ENCODE data around the gene SYT9. TPM values are rescaled to one million over a fixed set of nuclear protein-coding genes. Genes with fewer than 3 reads are reported as not detected.

Gene SYT9
- total RNA-seq, 2 donors from 2014 or later: 0.81 to 2.2 TPM

DNA sequence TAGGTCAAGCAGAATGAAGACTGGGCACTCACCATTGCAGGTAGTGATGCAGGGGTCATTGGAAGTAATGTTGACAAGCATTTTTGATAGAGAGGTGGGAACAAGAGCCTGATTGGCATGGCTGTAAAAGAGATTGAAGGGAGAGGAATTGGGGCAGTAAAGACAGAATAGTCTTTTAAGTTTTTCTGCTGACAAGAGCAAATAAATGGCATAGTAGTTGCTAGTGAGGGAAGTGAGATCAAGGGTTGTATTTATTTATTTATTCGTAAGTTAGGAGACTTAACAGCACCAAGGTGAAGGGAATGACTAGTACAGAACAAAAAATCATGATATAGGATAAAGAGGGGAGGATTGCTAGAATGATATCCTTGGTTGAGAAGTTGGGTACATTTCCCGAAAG is 11.0 kb downstream of the SYT9 start:
- DNase-seq: no peak
- TF ChIP-seq, protein P1, sequence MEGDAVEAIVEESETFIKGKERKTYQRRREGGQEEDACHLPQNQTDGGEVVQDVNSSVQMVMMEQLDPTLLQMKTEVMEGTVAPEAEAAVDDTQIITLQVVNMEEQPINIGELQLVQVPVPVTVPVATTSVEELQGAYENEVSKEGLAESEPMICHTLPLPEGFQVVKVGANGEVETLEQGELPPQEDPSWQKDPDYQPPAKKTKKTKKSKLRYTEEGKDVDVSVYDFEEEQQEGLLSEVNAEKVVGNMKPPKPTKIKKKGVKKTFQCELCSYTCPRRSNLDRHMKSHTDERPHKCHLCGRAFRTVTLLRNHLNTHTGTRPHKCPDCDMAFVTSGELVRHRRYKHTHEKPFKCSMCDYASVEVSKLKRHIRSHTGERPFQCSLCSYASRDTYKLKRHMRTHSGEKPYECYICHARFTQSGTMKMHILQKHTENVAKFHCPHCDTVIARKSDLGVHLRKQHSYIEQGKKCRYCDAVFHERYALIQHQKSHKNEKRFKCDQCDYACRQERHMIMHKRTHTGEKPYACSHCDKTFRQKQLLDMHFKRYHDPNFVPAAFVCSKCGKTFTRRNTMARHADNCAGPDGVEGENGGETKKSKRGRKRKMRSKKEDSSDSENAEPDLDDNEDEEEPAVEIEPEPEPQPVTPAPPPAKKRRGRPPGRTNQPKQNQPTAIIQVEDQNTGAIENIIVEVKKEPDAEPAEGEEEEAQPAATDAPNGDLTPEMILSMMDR (conservative IDR thresholded peaks at IDR 0.05): no peak
- Mint-ChIP-seq H3K27me3 (ENCODE audit: insufficient read depth) (peaks cover 7% of the 10 kb centered on the region), H3K36me3 (ENCODE audit: low read depth) (no peaks in the 10 kb centered on the region), H3K9me3 (no peaks in the 10 kb centered on the region), H3K4me3 (no peak overlapping the region), H3K4me1 (no peaks in the 10 kb centered on the region), H3K27ac (no peak overlapping the region)
- H3K36me3 ChIP-seq (ENCODE audit: control insufficient read depth, insufficient read depth, low read length): no peaks in the 10 kb centered on the region
- no peak overlapping the region for H3K27ac ChIP-seq (ENCODE audit: low read depth, low read length)
- WGBS, 2 experiments (ENCODE audit: insufficient coverage in 1 of 2, insufficient read length in 1 of 2): 65 to 86% methylated on average over 2 of the region's 2 CpGs
- H3K4me3 ChIP-seq (ENCODE audit: low read length): no peak overlapping the region
- no peak overlapping the region for H3K9ac ChIP-seq (ENCODE audit: extremely low read depth, low read length, poor library complexity, severe bottlenecking)
- H3K9me3 ChIP-seq (ENCODE audit: control insufficient read depth, low read length): no peaks in the 10 kb centered on the region
- peaks cover 46% of the 10 kb centered on the region for H3K27me3 ChIP-seq (ENCODE audit: control insufficient read depth, insufficient read depth, low read length, poor library complexity, severe bottlenecking)
- no peaks in the 10 kb centered on the region for H3K4me1 ChIP-seq (ENCODE audit: control insufficient read depth, insufficient read depth, low read length)

DNA sequence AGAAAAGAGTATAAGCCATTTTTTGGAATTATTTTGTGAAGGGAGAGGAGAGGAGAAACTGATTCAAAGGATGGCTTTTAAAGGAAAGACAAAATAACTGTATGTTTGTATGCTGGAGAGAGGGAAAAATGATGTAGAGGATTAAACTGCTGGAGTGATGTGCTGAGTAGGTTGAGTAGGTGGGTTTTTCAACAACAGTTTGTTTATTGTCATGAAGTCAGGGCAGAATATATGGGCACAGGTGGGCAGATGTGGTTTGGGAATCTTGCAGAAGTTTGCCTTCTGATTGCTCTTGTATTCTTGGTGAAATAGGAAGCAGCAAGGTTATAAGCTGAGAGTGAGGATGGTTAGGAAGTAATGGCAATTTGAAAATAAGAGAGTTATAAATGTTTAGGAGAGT is 12.1 kb downstream of the SYT9 start:
- Mint-ChIP-seq H3K4me1 (no peaks in the 10 kb centered on the region), H3K9me3 (no peaks in the 10 kb centered on the region), H3K27ac (no peak overlapping the region), H3K36me3 (ENCODE audit: low read depth) (no peaks in the 10 kb centered on the region), H3K27me3 (ENCODE audit: insufficient read depth) (peaks cover 4% of the 10 kb centered on the region), H3K4me3 (no peak overlapping the region)
- TF ChIP-seq, protein P1 (conservative IDR thresholded peaks at IDR 0.05): no peak
- no peak for DNase-seq
- Histone ChIP-seq H3K4me3 (ENCODE audit: low read length) (no peak overlapping the region), H3K27me3 (ENCODE audit: control insufficient read depth, insufficient read depth, low read length, poor library complexity, severe bottlenecking) (peaks cover 36% of the 10 kb centered on the region), H3K9ac (ENCODE audit: extremely low read depth, low read length, poor library complexity, severe bottlenecking) (no peak overlapping the region), H3K4me1 (ENCODE audit: control insufficient read depth, insufficient read depth, low read length) (no peaks in the 10 kb centered on the region), H3K9me3 (ENCODE audit: control insufficient read depth, low read length) (no peaks in the 10 kb centered on the region), H3K36me3 (ENCODE audit: control insufficient read depth, insufficient read depth, low read length) (no peaks in the 10 kb centered on the region), H3K27ac (ENCODE audit: low read depth, low read length) (no peak overlapping the region)

DNA sequence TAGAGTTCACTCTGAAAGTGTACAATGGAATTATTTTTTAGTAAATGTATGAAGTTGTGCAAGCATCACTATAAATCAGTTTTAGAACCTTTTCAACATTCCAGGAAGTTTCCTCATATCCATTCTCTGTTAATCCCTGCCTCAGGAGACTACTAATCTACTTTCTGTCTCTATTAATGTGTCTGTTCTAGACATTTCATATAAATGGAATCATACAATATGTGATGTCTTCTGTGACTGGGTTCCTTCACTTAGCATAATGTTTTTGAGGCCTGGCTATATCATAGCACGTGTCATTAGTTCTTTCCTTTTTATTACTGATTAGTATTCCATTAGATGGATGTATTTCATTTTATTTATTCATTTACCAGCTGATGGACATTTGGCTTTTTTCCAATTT is 17.1 kb downstream of the SYT9 start:
- H3K27ac ChIP-seq (ENCODE audit: low read depth, low read length): no peak overlapping the region
- Mint-ChIP-seq H3K27me3 (ENCODE audit: insufficient read depth) (no peaks in the 10 kb centered on the region), H3K4me1 (peaks cover 7% of the 10 kb centered on the region), H3K9me3 (no peaks in the 10 kb centered on the region), H3K27ac (no peak overlapping the region), H3K4me3 (no peak overlapping the region), H3K36me3 (ENCODE audit: low read depth) (no peaks in the 10 kb centered on the region)
- H3K4me1 ChIP-seq (ENCODE audit: control insufficient read depth, insufficient read depth, low read length): peaks cover 2% of the 10 kb centered on the region
- no peaks in the 10 kb centered on the region for H3K36me3 ChIP-seq (ENCODE audit: control insufficient read depth, insufficient read depth, low read length)
- H3K27me3 ChIP-seq (ENCODE audit: control insufficient read depth, insufficient read depth, low read length, poor library complexity, severe bottlenecking): peaks cover 14% of the 10 kb centered on the region
- 100% methylated on average over 1 of the region's 1 CpG; no CpG with 5 or more reads in 1 of the 2 experiments for WGBS, 2 experiments (ENCODE audit: insufficient coverage in 1 of 2, insufficient read length in 1 of 2)
- H3K9me3 ChIP-seq (ENCODE audit: control insufficient read depth, low read length): no peaks in the 10 kb centered on the region
- DNase-seq: no peak
- no peak overlapping the region for H3K4me3 ChIP-seq (ENCODE audit: low read length)
- TF ChIP-seq, protein P1 (conservative IDR thresholded peaks at IDR 0.05): no peak
- H3K9ac ChIP-seq (ENCODE audit: extremely low read depth, low read length, poor library complexity, severe bottlenecking): no peak overlapping the region
